ENCODE results near the gene ALOX15. TPM values are rescaled to one million over a fixed set of nuclear protein-coding genes. Genes with fewer than 3 reads are reported as not detected.
"Not testable (repeated sequence)": the region's sequence is repeated elsewhere in the genome, so short reads cannot be mapped to it uniquely, and the experiment has no call there.

The ALOX15 gene
- total RNA-seq, 3 donors from 2014 or later: 0.10 to 1.7 (median 0.23) TPM

GRCh38 chr17:4609761-4610160, 31.7 kb downstream of the ALOX15 start:
- DNase-seq: no peak
- intact Hi-C loops (cut with DNase I, micrococcal nuclease): no loop called here

GRCh38 chr17:4607773-4608187, 33.7 kb downstream of the ALOX15 start:
- TF ChIP-seq CTCF (IDR thresholded peaks at IDR 0.05): no peak
- intact Hi-C loops (cut with DNase I, micrococcal nuclease): no loop called here
- Histone ChIP-seq H3K9me3 (no peaks in the 10 kb centered on the region), H3K4me1 (ENCODE audit: low read depth) (no peaks in the 10 kb centered on the region), H3K36me3 (ENCODE audit: low read depth) (no peaks in the 10 kb centered on the region), H3K4me3 (no peak overlapping the region)
- ATAC-seq (peak; percentile 33), DNase-seq (peak in 1 of 3 donors; percentile 67)

More at GRCh38 chr17:4609761-4610160, 31.7 kb downstream of the ALOX15 start:
- Histone ChIP-seq H3K4me3 (no peak overlapping the region), H3K36me3 (ENCODE audit: low read depth) (no peaks in the 10 kb centered on the region), H3K9me3 (no peaks in the 10 kb centered on the region), H3K4me1 (ENCODE audit: low read depth) (no peaks in the 10 kb centered on the region)
- ATAC-seq: no peak
- no peak for TF ChIP-seq CTCF (IDR thresholded peaks at IDR 0.05)

- no peak overlapping the region for H3K4me3 ChIP-seq
- H3K36me3 ChIP-seq (ENCODE audit: low read depth): no peaks in the 10 kb centered on the region
- intact Hi-C loops (cut with DNase I, micrococcal nuclease): no loop called here
- DNase-seq (no peak), ATAC-seq (no peak)
- no peaks in the 10 kb centered on the region for H3K4me1 ChIP-seq (ENCODE audit: low read depth)
- no peak for TF ChIP-seq CTCF (IDR thresholded peaks at IDR 0.05)
- H3K9me3 ChIP-seq: no peaks in the 10 kb centered on the region
Observed at GRCh38 chr17:4607261-4607741, 34.2 kb downstream of the ALOX15 start.

- Histone ChIP-seq H3K36me3 (ENCODE audit: low read depth) (no peaks in the 10 kb centered on the region), H3K4me1 (ENCODE audit: low read depth) (no peaks in the 10 kb centered on the region), H3K4me3 (no peak overlapping the region), H3K9me3 (no peaks in the 10 kb centered on the region)
- intact Hi-C loops (cut with DNase I, micrococcal nuclease): no loop called here
- DNase-seq: peak in 1 of 3 donors; percentile 47
- no peak for TF ChIP-seq CTCF (IDR thresholded peaks at IDR 0.05)
- peak; percentile 39 for ATAC-seq
Observed at GRCh38 chr17:4605826-4606225, 35.7 kb downstream of the ALOX15 start.

GRCh38 chr17:4604736-4605135, 36.7 kb downstream of the ALOX15 start:
- intact Hi-C loops (cut with DNase I, micrococcal nuclease); H3K9me3 ChIP-seq; H3K4me1 ChIP-seq (ENCODE audit: low read depth): not testable (repeated sequence)

GRCh38 chr17:4604111-4604644, 37.3 kb downstream of the ALOX15 start:
- DNase-seq (peak in 2 of 3 donors; percentile 34 to 64), ATAC-seq (no peak)
- Histone ChIP-seq H3K9me3 (no peaks in the 10 kb centered on the region), H3K4me1 (ENCODE audit: low read depth) (no peaks in the 10 kb centered on the region), H3K4me3 (no peak overlapping the region), H3K36me3 (ENCODE audit: low read depth) (no peaks in the 10 kb centered on the region)
- TF ChIP-seq CTCF (IDR thresholded peaks at IDR 0.05): no peak
- intact Hi-C loops (cut with DNase I, micrococcal nuclease): no loop called here

More at GRCh38 chr17:4604736-4605135, 36.7 kb downstream of the ALOX15 start:
- H3K36me3 ChIP-seq (ENCODE audit: low read depth); ATAC-seq; H3K4me3 ChIP-seq; DNase-seq: not testable (repeated sequence)

Measured in mucosa of descending colon (tissue), 3 donors.